Hematopoietic multipotent progenitor cell treated with erythropoietin and hydrocortisone succinate and interleukin-3 and kit ligand, for 15 days (in vitro differentiated cells): ENCODE measurements around the gene NOC2L.
"Not testable (repeated sequence)": the region's sequence is repeated elsewhere in the genome, so short reads cannot be mapped to it uniquely, and the experiment has no call there.

Experiments used
- DNase-seq: peaks from one replicate; pipeline ENCODE4 v3.0.0-alpha.2; 2015; ENCODE audit warnings: low spot score

Gene NOC2L

GRCh38 chr1:993379-993995 is 34.4 kb upstream of the NOC2L start:
- no peak for DNase-seq

- no peak for DNase-seq
Measured at GRCh38 chr1:992362-992761, 33.3 kb upstream of the NOC2L start.

- DNase-seq, result no peak
Measured at GRCh38 chr1:991895-992294, 32.8 kb upstream of the NOC2L start.

GRCh38 chr1:991275-991674 is 32.2 kb upstream of the NOC2L start:
- not testable (repeated sequence) for DNase-seq

- not testable (repeated sequence) for DNase-seq
Measured at GRCh38 chr1:988061-988460, 29.0 kb upstream of the NOC2L start.

GRCh38 chr1:985126-985525 is 26.1 kb upstream of the NOC2L start:
- DNase-seq, result no peak

GRCh38 chr1:984476-984814 is 25.4 kb upstream of the NOC2L start:
- no peak for DNase-seq

GRCh38 chr1:983798-984475 is 24.9 kb upstream of the NOC2L start:
- DNase-seq, result peak; percentile 39

GRCh38 chr1:982765-983436 is 23.8 kb upstream of the NOC2L start:
- DNase-seq, result no peak

- DNase-seq, result no peak
Measured at GRCh38 chr1:981955-982558, 23.0 kb upstream of the NOC2L start, which contains the start of gene PERM1. Gene PERM1 (minus strand): TSS chr1:982093. CDS start chr1:981029, 1,064 bp downstream.

- DNase-seq, result no peak
Measured at GRCh38 chr1:981491-981954, 22.5 kb upstream of the NOC2L start.

GRCh38 chr1:980602-981395 is 21.7 kb upstream of the NOC2L start:
- DNase-seq, result no peak

GRCh38 chr1:980137-980571 is 21.1 kb upstream of the NOC2L start:
- DNase-seq, result no peak

- no peak for DNase-seq
Measured at GRCh38 chr1:979744-980072, 20.7 kb upstream of the NOC2L start.

GRCh38 chr1:978835-979743 is 20.0 kb upstream of the NOC2L start:
- no peak for DNase-seq

- no peak for DNase-seq
Measured at GRCh38 chr1:978069-978834, 19.2 kb upstream of the NOC2L start.

- not testable (repeated sequence) for DNase-seq
Measured at GRCh38 chr1:976791-977190, 17.7 kb upstream of the NOC2L start.

GRCh38 chr1:975896-976683 is 17.0 kb upstream of the NOC2L start:
- peak; percentile 7 for DNase-seq

GRCh38 chr1:975365-975764 is 16.3 kb upstream of the NOC2L start:
- no peak for DNase-seq
